IPS DF 4.7 (cell line): ENCODE results near the gene TMIGD2.
"Not testable (repeated sequence)": the region's sequence is repeated elsewhere in the genome, so short reads cannot be mapped to it uniquely, and the experiment has no call there.

ENCODE experiments used
- DNase-seq: peaks from one replicate; pipeline ENCODE4 v3.0.0-alpha.2; 2013; ENCODE audit warnings: low spot score; ENCODE audit errors: extremely low read depth

TMIGD2 gene

GRCh38 chr19:4297901-4298809 lies 4.0 kb downstream of the TMIGD2 start:
- no peak for DNase-seq

GRCh38 chr19:4295972-4296771 lies 6.0 kb downstream of the TMIGD2 start:
- DNase-seq: no peak

- no peak for DNase-seq
Measured at GRCh38 chr19:4294389-4294788, 7.8 kb downstream of the TMIGD2 start.

- DNase-seq: no peak
Measured at GRCh38 chr19:4292515-4292914, 9.7 kb downstream of the TMIGD2 start.

- no peak for DNase-seq
Measured at GRCh38 chr19:4291184-4291732, 10.9 kb downstream of the TMIGD2 start.

GRCh38 chr19:4288091-4288777 lies 14.0 kb downstream of the TMIGD2 start:
- DNase-seq: no peak

GRCh38 chr19:4286141-4286540 lies 16.0 kb downstream of the TMIGD2 start:
- DNase-seq: not testable (repeated sequence)

GRCh38 chr19:4284974-4285373 lies 17.2 kb downstream of the TMIGD2 start:
- no peak for DNase-seq

GRCh38 chr19:4284176-4284958 lies 17.8 kb downstream of the TMIGD2 start:
- peak; percentile 86 for DNase-seq

- DNase-seq: no peak
Measured at GRCh38 chr19:4279530-4280422, 22.4 kb downstream of the TMIGD2 start.

- DNase-seq: no peak
Measured at GRCh38 chr19:4279267-4279529, 23.0 kb downstream of the TMIGD2 start.

- DNase-seq: no peak
Measured at GRCh38 chr19:4278419-4279266, 23.5 kb downstream of the TMIGD2 start, which contains the start of gene SHD. SHD (plus strand) TSS chr19:4279266; CDS start chr19:4280064, 798 bp downstream.

- DNase-seq: no peak
Measured at GRCh38 chr19:4278010-4278409, 24.2 kb downstream of the TMIGD2 start.

GRCh38 chr19:4277191-4277696 lies 24.9 kb downstream of the TMIGD2 start:
- no peak for DNase-seq

- DNase-seq: not testable (repeated sequence)
Measured at GRCh38 chr19:4274321-4274686, 27.9 kb downstream of the TMIGD2 start.

- DNase-seq: no peak
Measured at GRCh38 chr19:4272894-4273293, 29.3 kb downstream of the TMIGD2 start.

- DNase-seq: no peak
Measured at GRCh38 chr19:4268816-4269430, 33.3 kb downstream of the TMIGD2 start.
